Psoas muscle (tissue), 8 donors: Measurements from ENCODE around the gene ABCC9. TPM values are rescaled to one million over a fixed set of nuclear protein-coding genes. Genes with fewer than 3 reads are reported as not detected.

Experiments
- ATAC-seq, 4 donors: fragments of 200-7000 bp; cut with Tn5 transposase; one replicate each; pipeline ENCODE4 v1.9.1; 2020; ENCODE audit warnings: moderate library complexity in 3 of 4, mild to moderate bottlenecking in 2 of 4
- DNase-seq, 2 donors: peaks; one replicate each; pipeline ENCODE4 v3.0.0-alpha.2; 2020
- H3K27ac ChIP-seq: fragments of 200-600 bp; one replicate; pipeline ENCODE4 v1.8.0; 2022
- H3K27me3 ChIP-seq, 3 donors: fragments of 200-600 bp in 1 of 3; one replicate each; pipeline versions ENCODE4 v1.6.1 to v1.8.0; 2013 to 2022; ENCODE audit warnings: low read length in 2 of 3, mild to moderate bottlenecking in 2 of 3, moderate library complexity in 1 of 3; ENCODE audit not compliant: insufficient read depth in 3 of 3
- H3K36me3 ChIP-seq, 2 donors: fragments of 200-600 bp in 1 of 2; one replicate each; pipeline versions ENCODE4 v1.6.1 to v1.8.0; 2013 to 2022; ENCODE audit warnings: low read depth in 1 of 2, mild to moderate bottlenecking in 1 of 2, moderate library complexity in 1 of 2; ENCODE audit not compliant: insufficient read depth in 1 of 2
- H3K4me1 ChIP-seq: fragments of 200-600 bp; one replicate; pipeline ENCODE4 v1.8.0; 2022
- H3K4me3 ChIP-seq: fragments of 200-600 bp; one replicate; pipeline ENCODE4 v1.8.0; 2022; ENCODE audit warnings: mild to moderate bottlenecking
- H3K9me3 ChIP-seq: fragments of 200-600 bp; one replicate; pipeline ENCODE4 v1.8.0; 2022
- WGBS, 3 donors: extraction: QIAGEN DNeasy Blood & Tissue Kit; methylation state at CpG; one replicate each; pipeline versions ENCODE4 v1.1.6 to v1.1.7; 2013; 5-methylcytosine and 5-hydroxymethylcytosine counted together
- intact Hi-C, 2 donors: fragments of 100-400 bp; cut with DNase I; formaldehyde crosslinking; loops; one replicate each; pipeline versions ENCODE4 v1.11.0 to v1.14.2; 2022
- polyA plus RNA-seq, 3 donors: library from polyadenylated mRNA; stranded (reverse); fragments of 200-250 nt; gene quantifications; one replicate each; pipeline ENCODE4 v1.2.3, GENCODE V29; 2013
- total RNA-seq, 4 donors: library from RNA; stranded (reverse); fragmentation: NEBNext Ultra II Directional in 2 of 4; extraction: Animal tissue kit (Norgen Biotek cat#: 25700) in 2 of 4; gene quantifications; one replicate each; pipeline versions ENCODE4 v1.2.1 to v1.2.4, GENCODE V29; 2021 to 2023
- TF ChIP-seq, protein P1 (sequence below): fragments of 200-600 bp; IDR thresholded peaks from one replicate; pipeline ENCODE4 v1.8.0; 2022; ENCODE audit warnings: antibody characterized with exemption
- donor health status: healthy with polysubstance abuse.
- donor health status: DM: no; HTN: no; CAD: no; lungs with moderate emphysema.
- donor health status: Bipolar disorder and iron deficiency.
- donor health status: healthy.
- donor health status: DM: yes; HTN: yes; CAD: no.
- donor health status: DM: no; HTN: no; CAD: no.
- donor health status: DM: no; HTN: no; CAD: no.
- donor health status: DM: yes; HTN: yes; CAD: no.

The ABCC9 gene
- total and polyA plus RNA-seq, 7 donors: 4.5 to 94.9 (median 52.7) TPM

DNA sequence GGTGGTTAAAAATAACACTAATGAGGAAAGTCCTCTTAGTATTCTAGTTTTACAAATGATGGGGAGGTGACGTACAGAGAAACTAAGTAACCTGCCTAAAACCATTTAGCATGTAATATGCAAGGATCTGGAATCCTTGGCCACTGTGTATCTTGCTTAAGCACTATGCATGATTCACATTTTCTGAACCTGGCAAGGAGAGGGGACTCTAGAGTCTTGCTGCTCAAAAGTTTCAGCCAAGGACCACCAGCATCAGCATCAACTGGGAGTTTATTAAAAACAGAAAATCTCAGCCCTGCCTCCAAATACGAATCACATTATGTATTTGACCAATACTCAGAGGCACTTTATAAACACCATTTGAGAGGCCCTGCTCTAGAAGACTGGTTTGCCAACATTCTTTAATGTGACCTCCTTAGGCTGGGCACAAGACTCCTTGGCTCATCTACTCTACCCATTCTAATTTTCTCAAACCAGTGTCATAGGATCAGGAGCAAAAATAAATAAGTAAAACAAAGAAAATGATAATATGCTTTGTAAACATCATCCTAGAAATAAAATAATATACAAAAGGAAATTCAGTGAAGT lies 52.9 kb downstream of the ABCC9 start:
- Histone ChIP-seq H3K27me3 (no peaks in the 10 kb centered on the region), H3K27ac (no peak overlapping the region), H3K4me1 (peaks cover 15% of the 10 kb centered on the region), H3K36me3 (peaks cover 0 to 38% of the 10 kb centered on the region in 2 donors), H3K4me3 (no peak overlapping the region), H3K9me3 (no peaks in the 10 kb centered on the region)
- TF ChIP-seq, protein P1, sequence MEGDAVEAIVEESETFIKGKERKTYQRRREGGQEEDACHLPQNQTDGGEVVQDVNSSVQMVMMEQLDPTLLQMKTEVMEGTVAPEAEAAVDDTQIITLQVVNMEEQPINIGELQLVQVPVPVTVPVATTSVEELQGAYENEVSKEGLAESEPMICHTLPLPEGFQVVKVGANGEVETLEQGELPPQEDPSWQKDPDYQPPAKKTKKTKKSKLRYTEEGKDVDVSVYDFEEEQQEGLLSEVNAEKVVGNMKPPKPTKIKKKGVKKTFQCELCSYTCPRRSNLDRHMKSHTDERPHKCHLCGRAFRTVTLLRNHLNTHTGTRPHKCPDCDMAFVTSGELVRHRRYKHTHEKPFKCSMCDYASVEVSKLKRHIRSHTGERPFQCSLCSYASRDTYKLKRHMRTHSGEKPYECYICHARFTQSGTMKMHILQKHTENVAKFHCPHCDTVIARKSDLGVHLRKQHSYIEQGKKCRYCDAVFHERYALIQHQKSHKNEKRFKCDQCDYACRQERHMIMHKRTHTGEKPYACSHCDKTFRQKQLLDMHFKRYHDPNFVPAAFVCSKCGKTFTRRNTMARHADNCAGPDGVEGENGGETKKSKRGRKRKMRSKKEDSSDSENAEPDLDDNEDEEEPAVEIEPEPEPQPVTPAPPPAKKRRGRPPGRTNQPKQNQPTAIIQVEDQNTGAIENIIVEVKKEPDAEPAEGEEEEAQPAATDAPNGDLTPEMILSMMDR: no peak
- no peak for ATAC-seq
- intact Hi-C loops: no loop called here
- 77 to 81% (median 79%) methylated on average over 2 of the region's 2 CpGs for WGBS, 3 donors
- no peak for DNase-seq

GRCh38 chr12:21884936-21885335 lies 56.3 kb downstream of the ABCC9 start:
- TF ChIP-seq, protein P1: no peak
- H3K9me3 ChIP-seq: no peaks in the 10 kb centered on the region
- DNase-seq (no peak), ATAC-seq (no peak)
- intact Hi-C loops: loop anchor here in 1 of 2 donors (5.0 kb wide), 1 partner anchor 102 kb away; no protein-coding TSS in a partner anchor
- peak overlapping the region; percentile 10 for H3K27ac ChIP-seq
- peaks cover 0 to 25% of the 10 kb centered on the region in 2 donors for H3K36me3 ChIP-seq
- H3K4me3 ChIP-seq: no peak overlapping the region
- no peaks in the 10 kb centered on the region for H3K27me3 ChIP-seq
- H3K4me1 ChIP-seq: peaks cover 30% of the 10 kb centered on the region
- 10 to 24% (median 13%) methylated on average over 1 of the region's 1 CpG for WGBS, 3 donors

- H3K27ac ChIP-seq: peak overlapping the region; percentile 42
- TF ChIP-seq, protein P1: no peak
- H3K4me3 ChIP-seq: no peak overlapping the region
- DNase-seq (no peak), ATAC-seq (no peak)
- no peaks in the 10 kb centered on the region for H3K9me3 ChIP-seq
- WGBS, 3 donors: 20 to 25% (median 24%) methylated on average over 4 of the region's 4 CpGs
- intact Hi-C loops: loop anchor here in 1 of 2 donors (5.0 kb wide), 1 partner anchor 105 kb away; no protein-coding TSS in a partner anchor
- H3K36me3 ChIP-seq: peaks cover 0 to 29% of the 10 kb centered on the region in 2 donors
- no peaks in the 10 kb centered on the region for H3K27me3 ChIP-seq
- H3K4me1 ChIP-seq: peaks cover 26% of the 10 kb centered on the region
Measured at GRCh38 chr12:21882635-21883034, 58.6 kb downstream of the ABCC9 start.

DNA sequence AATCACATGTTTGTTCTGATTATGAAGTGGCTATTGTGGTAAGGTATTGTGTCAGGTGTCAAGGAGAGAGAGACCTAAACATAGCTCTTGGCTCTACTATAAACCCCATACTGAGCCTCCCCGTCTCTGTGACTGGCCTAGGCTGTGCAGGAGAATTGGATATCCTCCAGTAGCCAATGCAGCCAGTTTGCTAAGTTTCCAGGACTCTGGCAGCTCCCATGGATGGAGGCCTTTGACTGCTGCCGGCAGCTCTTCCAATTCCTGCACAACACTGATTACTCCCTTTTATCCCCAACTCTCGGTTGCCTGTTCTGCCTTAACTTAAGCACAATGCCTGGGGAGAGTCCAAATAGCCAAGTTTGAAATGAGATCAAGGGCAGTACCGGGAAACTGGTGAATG lies 59.3 kb downstream of the ABCC9 start:
- intact Hi-C loops: loop anchor here in 1 of 2 donors (5.0 kb wide), 1 partner anchor 105 kb away; no protein-coding TSS in a partner anchor
- Histone ChIP-seq H3K9me3 (no peaks in the 10 kb centered on the region), H3K4me1 (peaks cover 26% of the 10 kb centered on the region), H3K27ac (peak overlapping the region; percentile 42), H3K4me3 (no peak overlapping the region), H3K36me3 (peaks cover 0 to 23% of the 10 kb centered on the region in 2 donors), H3K27me3 (no peaks in the 10 kb centered on the region)
- DNase-seq (peak in 1 of 2 donors; percentile 45), ATAC-seq (peak; percentile 89 to 98 (median 96))
- 17 to 20% (median 17%) methylated on average over 4 of the region's 4 CpGs for WGBS, 3 donors
- TF ChIP-seq, protein P1: no peak
